SK-N-SH (cell line): Measurements from ENCODE around the gene MAGI2. TPM values are rescaled to one million over a fixed set of nuclear protein-coding genes. Genes with fewer than 3 reads are reported as not detected.

Experiments
- CTCF ChIA-PET: fragments of 300-600, 350-600 bp; formaldehyde crosslinking; extraction: SDS; loops from one replicate; lab custom pipeline; 2021; lab: Yijun Ruan, JAX
- POLR2A ChIA-PET: fragments of 350-600 bp; sonication (Branson Sonifier 250); formaldehyde crosslinking; extraction: SDS; loops from one replicate; lab custom pipeline; 2020; ENCODE audit warnings: antibody characterized with exemption, inconsistent platforms; lab: Yijun Ruan, JAX
- DNase-seq: peaks from one replicate; pipeline ENCODE4 v3.0.0; 2012
- H2AFZ ChIP-seq: fragments of 200-600 bp; sonication (generic); 2 replicates; pipeline ENCODE4 v1.8.1; 2016; ENCODE audit warnings: antibody characterized with exemption, mild to moderate bottlenecking, low read depth
- H3F3A ChIP-seq: fragments of 200-600 bp; sonication (generic); replicated peaks from 2 replicates; pipeline ENCODE3; 2016; ENCODE audit warnings: antibody characterized with exemption, mild to moderate bottlenecking; ENCODE audit not compliant: insufficient read depth
- H3K27ac ChIP-seq, 2 experiments: fragments of 200-500 bp in 1 of 2; fragments of 200-600 bp in 1 of 2; sonication (Bioruptor generic) in 1 of 2; sonication (generic), shearing (Covaris generic) in 1 of 2; 2 replicates each; pipeline versions ENCODE4 v1.5.1 to v1.6.1; 2014 to 2016; ENCODE audit warnings: low read depth in 2 of 2, inconsistent platforms in 1 of 2, low read length in 1 of 2, mild to moderate bottlenecking in 1 of 2, mixed read lengths in 1 of 2
- H3K27me3 ChIP-seq: fragments of 200-600 bp; sonication (generic), shearing (Covaris generic); 2 replicates; pipeline ENCODE4 v1.6.1; 2016; ENCODE audit warnings: mixed run types; ENCODE audit not compliant: insufficient read depth
- H3K36me3 ChIP-seq, 2 experiments: fragments of 200-500 bp in 1 of 2; fragments of 200-600 bp in 1 of 2; sonication (Bioruptor generic) in 1 of 2; sonication (generic) in 1 of 2; replicated peaks in 1 of 2; 2 replicates each; pipeline versions ENCODE3 to v1.5.1; 2014 to 2016; ENCODE audit warnings: low read length in 1 of 2, mild to moderate bottlenecking in 1 of 2; ENCODE audit not compliant: insufficient read depth in 2 of 2, control insufficient read depth in 1 of 2
- H3K4me1 ChIP-seq, 2 experiments: fragments of 200-500 bp in 1 of 2; fragments of 200-600 bp in 1 of 2; sonication (Bioruptor generic) in 1 of 2; sonication (generic), shearing (Covaris generic) in 1 of 2; 2 replicates each; pipeline versions ENCODE4 v1.5.1 to v1.6.1; 2014 to 2016; ENCODE audit warnings: low read depth in 1 of 2, low read length in 1 of 2, mixed run types in 1 of 2; ENCODE audit not compliant: insufficient read depth in 2 of 2, control insufficient read depth in 1 of 2
- H3K4me2 ChIP-seq: fragments of 200-600 bp; sonication (generic), shearing (Covaris generic); 2 replicates; pipeline ENCODE4 v1.6.1; 2017; ENCODE audit warnings: mixed run types
- H3K4me3 ChIP-seq, 2 experiments: fragments of 200-500 bp in 1 of 2; fragments of 200-600 bp in 1 of 2; sonication (Bioruptor generic) in 1 of 2; sonication (generic), shearing (Covaris generic) in 1 of 2; 2 replicates each; pipeline versions ENCODE4 v1.5.1 to v1.8.1; 2014 to 2016; ENCODE audit warnings: low read depth in 2 of 2, inconsistent platforms in 1 of 2, low read length in 1 of 2, mild to moderate bottlenecking in 1 of 2, mixed read lengths in 1 of 2, moderate library complexity in 1 of 2
- H3K79me2 ChIP-seq: fragments of 200-600 bp; sonication (generic); 2 replicates; pipeline ENCODE4 v1.8.1; 2017; ENCODE audit warnings: mild to moderate bottlenecking; ENCODE audit not compliant: insufficient read depth
- H3K9ac ChIP-seq: fragments of 200-600 bp; sonication (generic); 2 replicates; pipeline ENCODE4 v1.6.1; 2017; ENCODE audit warnings: mixed run types
- H3K9me2 ChIP-seq: fragments of 200-600 bp; sonication (generic); 2 replicates; pipeline ENCODE4 v1.6.1; 2017; ENCODE audit warnings: mixed run types
- H3K9me3 ChIP-seq: fragments of 200-600 bp; sonication (generic); 2 replicates; pipeline ENCODE4 v1.6.1; 2017; ENCODE audit warnings: mixed run types, mild to moderate bottlenecking, moderate library complexity
- H4K20me1 ChIP-seq: fragments of 200-600 bp; sonication (generic); 2 replicates; pipeline ENCODE4 v1.6.1; 2017; ENCODE audit warnings: mild to moderate bottlenecking, mixed run types; ENCODE audit not compliant: insufficient read depth
- CHD2 ChIP-seq: fragments of 150-350 bp; IDR thresholded peaks from 2 replicates; pipeline ENCODE4 v1.6.1; 2018; ENCODE audit warnings: low read length; ENCODE audit not compliant: partially characterized antibody
- ELF1 ChIP-seq: IDR thresholded peaks from 2 replicates; pipeline ENCODE4 v1.4.0; 2012
- EP300 ChIP-seq, 2 experiments: IDR thresholded peaks; 2 replicates each; pipeline versions ENCODE4 v1.4.0 to v1.6.1; 2012; ENCODE audit warnings: borderline replicate concordance in 1 of 2, low read depth in 1 of 2, low read length in 1 of 2
- EZH2phosphoT487 ChIP-seq: fragments of 200-600 bp; sonication (generic); IDR thresholded peaks from 2 replicates; pipeline ENCODE4 v1.6.1; 2017; ENCODE audit warnings: low read depth, mixed run types, mild to moderate bottlenecking, antibody characterized with exemption, moderate library complexity, borderline replicate concordance
- FOSL2 ChIP-seq: IDR thresholded peaks from 2 replicates; pipeline ENCODE4 v1.4.0; 2012; ENCODE audit warnings: low read depth, mild to moderate bottlenecking, moderate library complexity, borderline replicate concordance
- FOXJ3 ChIP-seq: sonication (generic); formaldehyde crosslinking; IDR thresholded peaks from 2 replicates; pipeline ENCODE4 v1.5.1; 2020; ENCODE audit warnings: mild to moderate bottlenecking, missing genetic modification reagents
- FOXM1 ChIP-seq: IDR thresholded peaks from 2 replicates; pipeline ENCODE4 v1.4.0; 2012; ENCODE audit warnings: low read depth, mild to moderate bottlenecking
- GABPA ChIP-seq: IDR thresholded peaks from 2 replicates; pipeline ENCODE4 v1.4.0; 2012; ENCODE audit warnings: low read depth, mild to moderate bottlenecking
- GATA2 ChIP-seq: sonication (generic); formaldehyde crosslinking; IDR thresholded peaks from 2 replicates; pipeline ENCODE4 v1.5.0; 2020; ENCODE audit warnings: mild to moderate bottlenecking, missing genetic modification reagents
- NFIC ChIP-seq: IDR thresholded peaks from 2 replicates; pipeline ENCODE4 v1.4.0; 2012; ENCODE audit warnings: borderline replicate concordance
- NRF1 ChIP-seq: IDR thresholded peaks from 2 replicates; pipeline ENCODE4 v1.6.1; 2012; ENCODE audit warnings: low read depth, mild to moderate bottlenecking, low read length
- RAD21 ChIP-seq: IDR thresholded peaks from 2 replicates; pipeline ENCODE4 v1.6.1; 2012; ENCODE audit warnings: mild to moderate bottlenecking, low read length
- RCOR1 ChIP-seq: fragments of 150-350 bp; IDR thresholded peaks from 2 replicates; pipeline ENCODE4 v1.6.1; 2017; ENCODE audit warnings: antibody characterized with exemption, low read length
- SMC3 ChIP-seq: IDR thresholded peaks from 2 replicates; pipeline ENCODE4 v1.6.1; 2012; ENCODE audit warnings: low read depth, low read length, improper control_type of control experiment
- TCF12 ChIP-seq: IDR thresholded peaks from 2 replicates; pipeline ENCODE4 v1.4.0; 2012
- TEAD4 ChIP-seq: IDR thresholded peaks from 2 replicates; pipeline ENCODE4 v1.4.0; 2012; ENCODE audit warnings: mild to moderate bottlenecking, borderline replicate concordance; ENCODE audit not compliant: insufficient read depth
- YY1 ChIP-seq: IDR thresholded peaks from 2 replicates; pipeline ENCODE4 v1.4.0; 2012; ENCODE audit warnings: low read depth, mild to moderate bottlenecking
- WGBS: methylation state at CpG from one replicate; pipeline ENCODE4 v1.1.6; 2017; ENCODE audit warnings: low lambda C conversion rate; 5-methylcytosine and 5-hydroxymethylcytosine counted together
- polyA plus RNA-seq, 3 experiments: library from polyadenylated mRNA; depleted of rRNA; stranded (reverse); fragments of >200 nt; gene quantifications; 2 replicates each; pipeline ENCODE4 v1.2.3, GENCODE V29; 2012
- TF ChIP-seq, protein P1 (sequence below): IDR thresholded peaks from 2 replicates; pipeline ENCODE4; 2012
- TF ChIP-seq, protein P2 (sequence below): IDR thresholded peaks from 2 replicates; pipeline ENCODE4 v1.4.0; 2012; ENCODE audit warnings: low read depth
- TF ChIP-seq, protein P3 (sequence below): fragments of 150-350 bp; IDR thresholded peaks from 2 replicates; pipeline ENCODE4 v1.6.1; 2017; ENCODE audit warnings: antibody characterized with exemption, low read length, low read depth, borderline replicate concordance
- TF ChIP-seq, protein P4 (sequence below): fragments of 200-600 bp; sonication (generic); IDR thresholded peaks from 2 replicates; pipeline ENCODE4 v1.6.1; 2017; ENCODE audit warnings: antibody characterized with exemption, mild to moderate bottlenecking, moderate library complexity

Gene MAGI2
- polyA plus RNA-seq, 1 of the 3 experiments (the other 2 are of a cell fraction), result 1.1 TPM

DNA sequence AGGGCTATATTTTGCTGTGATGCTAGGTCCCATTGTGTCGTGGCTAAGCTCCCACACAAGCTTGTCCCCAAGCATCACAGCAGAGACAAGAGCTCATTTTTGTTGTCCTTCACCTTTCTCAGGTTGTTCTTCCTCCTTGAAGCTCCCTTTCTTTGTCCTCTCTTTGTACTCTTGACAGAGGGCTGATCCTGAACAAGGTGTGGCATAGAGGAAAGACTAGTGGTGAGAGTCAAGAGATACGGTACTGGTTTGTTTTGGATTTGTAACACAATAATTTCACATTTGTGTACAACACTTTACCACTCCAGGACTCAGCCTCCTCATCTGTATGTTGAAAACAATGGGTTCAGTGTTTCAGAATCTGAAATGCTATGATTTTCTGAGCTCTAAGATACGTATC lies 41.0 kb downstream of the MAGI2 start:
- WGBS, result 90% methylated on average over 3 of the region's 3 CpGs
- Histone ChIP-seq H3K27me3 (no peaks in the 10 kb centered on the region), H3F3A (no peaks in the 10 kb centered on the region), H3K36me3 (no peaks in the 10 kb centered on the region)
- CTCF ChIA-PET, result interaction anchor here (0.7 to 2.4 kb wide), 4 partner anchors 15 to 104 kb away, joined by 3 to 7 read pairs (median 3); no protein-coding TSS in a partner anchor
- no peak for TF ChIP-seq RAD21
- TF ChIP-seq RCOR1, result no peak
- TF ChIP-seq YY1, result no peak
- TF ChIP-seq TCF12, result no peak
- TF ChIP-seq, protein P1, sequence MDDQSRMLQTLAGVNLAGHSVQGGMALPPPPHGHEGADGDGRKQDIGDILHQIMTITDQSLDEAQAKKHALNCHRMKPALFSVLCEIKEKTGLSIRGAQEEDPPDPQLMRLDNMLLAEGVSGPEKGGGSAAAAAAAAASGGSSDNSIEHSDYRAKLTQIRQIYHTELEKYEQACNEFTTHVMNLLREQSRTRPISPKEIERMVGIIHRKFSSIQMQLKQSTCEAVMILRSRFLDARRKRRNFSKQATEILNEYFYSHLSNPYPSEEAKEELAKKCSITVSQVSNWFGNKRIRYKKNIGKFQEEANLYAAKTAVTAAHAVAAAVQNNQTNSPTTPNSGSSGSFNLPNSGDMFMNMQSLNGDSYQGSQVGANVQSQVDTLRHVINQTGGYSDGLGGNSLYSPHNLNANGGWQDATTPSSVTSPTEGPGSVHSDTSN, result no peak
- no peak for TF ChIP-seq FOXM1
- no peak for TF ChIP-seq CHD2
- TF ChIP-seq GATA2 (CRISPR knock-in tag), result no peak
- TF ChIP-seq FOSL2, result no peak
- TF ChIP-seq TEAD4, result no peak
- TF ChIP-seq, protein P2, sequence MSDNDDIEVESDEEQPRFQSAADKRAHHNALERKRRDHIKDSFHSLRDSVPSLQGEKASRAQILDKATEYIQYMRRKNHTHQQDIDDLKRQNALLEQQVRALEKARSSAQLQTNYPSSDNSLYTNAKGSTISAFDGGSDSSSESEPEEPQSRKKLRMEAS, result no peak
- no peak for TF ChIP-seq GABPA
- TF ChIP-seq, all 33 proteins: peak for 0
- Histone ChIP-seq H4K20me1 (no peaks in the 10 kb centered on the region), H3K9ac (no peak overlapping the region), H2AFZ (no peak overlapping the region), H3K79me2 (no peaks in the 10 kb centered on the region), H3K9me2 (no peaks in the 10 kb centered on the region), H3K27ac (no peak overlapping the region), H3K4me2 (no peak overlapping the region), H3K4me3 (no peak overlapping the region), H3K9me3 (no peaks in the 10 kb centered on the region), H3K4me1 (no peaks in the 10 kb centered on the region)
- POLR2A ChIA-PET, result no interaction called here
- DNase-seq, result no peak

DNA sequence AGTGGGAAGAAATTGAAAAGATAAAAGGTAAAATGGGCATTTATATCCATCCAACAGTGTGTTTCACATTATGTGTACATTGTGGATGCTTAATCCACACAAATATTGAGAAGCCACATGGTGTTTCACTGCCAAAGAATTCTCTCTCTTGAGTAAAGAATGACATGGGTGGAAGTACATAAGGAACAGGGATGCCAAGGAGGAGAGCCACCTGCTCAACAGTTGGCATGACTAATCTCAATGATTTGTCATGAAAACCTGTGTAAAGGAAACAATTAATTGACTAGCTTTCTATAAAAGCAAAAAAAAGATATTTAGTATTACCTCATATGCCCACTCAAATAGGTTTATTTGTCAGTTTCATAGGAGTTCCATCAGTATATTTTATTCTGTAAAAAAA lies 43.1 kb downstream of the MAGI2 start:
- no peaks in the 10 kb centered on the region for H3K36me3 ChIP-seq
- no peaks in the 10 kb centered on the region for H3K9me3 ChIP-seq
- no peak for DNase-seq
- no peak overlapping the region for H3K4me3 ChIP-seq
- CTCF ChIA-PET, result interaction anchor here (1.6 to 1.7 kb wide), 2 partner anchors 16 to 112 kb away, joined by 4 to 6 read pairs; no protein-coding TSS in a partner anchor
- no peaks in the 10 kb centered on the region for H4K20me1 ChIP-seq
- H3K9ac ChIP-seq, result no peak overlapping the region
- H3K4me1 ChIP-seq, result no peaks in the 10 kb centered on the region
- H3F3A ChIP-seq, result no peaks in the 10 kb centered on the region
- POLR2A ChIA-PET, result no interaction called here
- H2AFZ ChIP-seq, result no peak overlapping the region
- H3K9me2 ChIP-seq, result no peaks in the 10 kb centered on the region
- H3K4me2 ChIP-seq, result no peak overlapping the region
- no peaks in the 10 kb centered on the region for H3K27me3 ChIP-seq
- no peak for TF ChIP-seq CHD2
- no peak for TF ChIP-seq EP300 (IDR thresholded peaks at IDR 0.05; ENCODE audit: borderline replicate concordance in 1 of 2, low read depth in 1 of 2, low read length in 1 of 2)
- TF ChIP-seq, protein P3, sequence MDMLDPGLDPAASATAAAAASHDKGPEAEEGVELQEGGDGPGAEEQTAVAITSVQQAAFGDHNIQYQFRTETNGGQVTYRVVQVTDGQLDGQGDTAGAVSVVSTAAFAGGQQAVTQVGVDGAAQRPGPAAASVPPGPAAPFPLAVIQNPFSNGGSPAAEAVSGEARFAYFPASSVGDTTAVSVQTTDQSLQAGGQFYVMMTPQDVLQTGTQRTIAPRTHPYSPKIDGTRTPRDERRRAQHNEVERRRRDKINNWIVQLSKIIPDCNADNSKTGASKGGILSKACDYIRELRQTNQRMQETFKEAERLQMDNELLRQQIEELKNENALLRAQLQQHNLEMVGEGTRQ, result no peak
- no peak for TF ChIP-seq GATA2 (CRISPR knock-in tag)
- no peak for TF ChIP-seq YY1
- TF ChIP-seq NRF1, result no peak
- no peak for TF ChIP-seq ELF1
- no peak for TF ChIP-seq FOXJ3
- TF ChIP-seq, protein P4, sequence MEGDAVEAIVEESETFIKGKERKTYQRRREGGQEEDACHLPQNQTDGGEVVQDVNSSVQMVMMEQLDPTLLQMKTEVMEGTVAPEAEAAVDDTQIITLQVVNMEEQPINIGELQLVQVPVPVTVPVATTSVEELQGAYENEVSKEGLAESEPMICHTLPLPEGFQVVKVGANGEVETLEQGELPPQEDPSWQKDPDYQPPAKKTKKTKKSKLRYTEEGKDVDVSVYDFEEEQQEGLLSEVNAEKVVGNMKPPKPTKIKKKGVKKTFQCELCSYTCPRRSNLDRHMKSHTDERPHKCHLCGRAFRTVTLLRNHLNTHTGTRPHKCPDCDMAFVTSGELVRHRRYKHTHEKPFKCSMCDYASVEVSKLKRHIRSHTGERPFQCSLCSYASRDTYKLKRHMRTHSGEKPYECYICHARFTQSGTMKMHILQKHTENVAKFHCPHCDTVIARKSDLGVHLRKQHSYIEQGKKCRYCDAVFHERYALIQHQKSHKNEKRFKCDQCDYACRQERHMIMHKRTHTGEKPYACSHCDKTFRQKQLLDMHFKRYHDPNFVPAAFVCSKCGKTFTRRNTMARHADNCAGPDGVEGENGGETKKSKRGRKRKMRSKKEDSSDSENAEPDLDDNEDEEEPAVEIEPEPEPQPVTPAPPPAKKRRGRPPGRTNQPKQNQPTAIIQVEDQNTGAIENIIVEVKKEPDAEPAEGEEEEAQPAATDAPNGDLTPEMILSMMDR, result no peak
- no peak for TF ChIP-seq NFIC
- TF ChIP-seq EZH2phosphoT487, result no peak
- no peak for TF ChIP-seq GABPA
- TF ChIP-seq SMC3, result no peak
- no peaks in the 10 kb centered on the region for H3K79me2 ChIP-seq
- no peak overlapping the region for H3K27ac ChIP-seq
